WERI-Rb-1 (cell line): ENCODE results near the gene OSBPL10.

ENCODE experiments used
- DNase-seq: peaks from one replicate; pipeline ENCODE4 v3.0.0-alpha.2; 2020
- H3K27ac ChIP-seq: fragments of 250-450 bp; sonication (Bioruptor Pico); 2 replicates; pipeline ENCODE4 v1.5.1; 2020; ENCODE audit warnings: mild to moderate bottlenecking, moderate library complexity
- H3K27me3 ChIP-seq: fragments of 250-450 bp; sonication (Bioruptor Pico); 2 replicates; pipeline ENCODE4 v1.5.1; 2021; ENCODE audit warnings: mild to moderate bottlenecking, low read depth, moderate library complexity; ENCODE audit not compliant: insufficient read depth, severe bottlenecking
- H3K36me3 ChIP-seq: fragments of 250-450 bp; sonication (Bioruptor Pico); 2 replicates; pipeline ENCODE4 v1.5.1; 2020; ENCODE audit warnings: mild to moderate bottlenecking, moderate library complexity
- H3K4me3 ChIP-seq: 2 replicates; pipeline ENCODE4 v1.5.1; 2011; ENCODE audit warnings: low read depth, mild to moderate bottlenecking, control low read depth, low read length
- H3K9me3 ChIP-seq: fragments of 250-450 bp; sonication (Bioruptor Pico); 2 replicates; pipeline ENCODE4 v1.5.1; 2021; ENCODE audit warnings: mild to moderate bottlenecking, moderate library complexity; ENCODE audit not compliant: severe bottlenecking
- CTCF ChIP-seq: IDR thresholded peaks from 2 replicates; pipeline ENCODE4 v1.5.1; 2011; ENCODE audit warnings: low read depth, mild to moderate bottlenecking, control low read depth, inconsistent platforms, low read length

OSBPL10 gene

GRCh38 chr3:31968927-31969418 lies 12.1 kb downstream of the OSBPL10 start:
- Histone ChIP-seq H3K9me3 (no peaks in the 10 kb centered on the region), H3K27ac (no peak overlapping the region), H3K36me3 (no peaks in the 10 kb centered on the region), H3K27me3 (no peaks in the 10 kb centered on the region), H3K4me3 (no peak overlapping the region)
- no peak for DNase-seq
- no peak for TF ChIP-seq CTCF

DNA sequence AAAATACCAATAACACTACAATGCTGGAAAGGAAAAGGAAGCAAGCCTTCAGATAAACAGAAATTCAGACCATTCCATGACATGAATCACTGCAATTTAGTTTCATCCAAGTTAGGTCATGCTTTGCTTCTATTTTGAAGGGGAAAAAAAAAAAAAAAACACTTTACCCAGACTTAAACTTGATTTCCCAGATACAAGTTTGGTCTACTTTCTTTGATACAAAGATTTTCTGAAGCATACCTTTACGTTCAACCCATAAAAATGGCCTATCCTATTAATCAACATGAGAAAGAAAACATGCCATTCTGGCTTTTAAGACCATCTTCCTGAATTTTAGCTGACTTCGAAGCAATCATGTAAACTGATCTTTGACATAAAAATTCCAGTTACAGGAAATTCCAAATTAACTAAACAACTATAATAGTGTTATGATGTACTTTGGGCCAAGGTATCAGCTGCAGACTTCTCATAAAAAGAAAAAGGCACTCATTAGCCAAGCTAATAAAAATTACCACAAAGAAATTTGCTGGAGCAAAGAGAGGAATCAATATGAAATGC lies 12.6 kb downstream of the OSBPL10 start:
- Histone ChIP-seq H3K27me3 (no peaks in the 10 kb centered on the region), H3K9me3 (no peaks in the 10 kb centered on the region), H3K4me3 (no peak overlapping the region), H3K36me3 (no peaks in the 10 kb centered on the region), H3K27ac (no peak overlapping the region)
- no peak for DNase-seq
- TF ChIP-seq CTCF, result no peak

DNA sequence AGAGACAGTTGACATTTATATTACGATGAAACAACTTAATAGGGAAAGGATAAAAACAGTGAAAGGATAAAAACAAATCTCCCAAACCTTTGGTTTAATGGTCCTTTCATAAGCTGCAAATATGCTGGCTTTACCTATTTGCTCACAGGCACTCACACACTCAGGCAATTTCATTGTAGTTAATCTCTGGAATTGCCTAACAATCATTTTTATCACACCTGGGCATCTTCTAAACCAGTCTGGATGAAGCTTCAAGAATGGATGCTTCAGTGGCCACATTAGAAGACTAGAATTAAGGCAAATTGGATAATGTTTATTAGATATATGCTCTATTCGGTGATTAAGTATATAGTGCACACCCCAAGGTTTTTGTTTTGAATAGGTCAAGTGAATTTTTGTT lies 13.5 kb downstream of the OSBPL10 start:
- Histone ChIP-seq H3K27me3 (no peaks in the 10 kb centered on the region), H3K27ac (no peak overlapping the region), H3K4me3 (no peak overlapping the region), H3K36me3 (no peaks in the 10 kb centered on the region), H3K9me3 (no peaks in the 10 kb centered on the region)
- TF ChIP-seq CTCF, result no peak
- DNase-seq, result no peak

DNA sequence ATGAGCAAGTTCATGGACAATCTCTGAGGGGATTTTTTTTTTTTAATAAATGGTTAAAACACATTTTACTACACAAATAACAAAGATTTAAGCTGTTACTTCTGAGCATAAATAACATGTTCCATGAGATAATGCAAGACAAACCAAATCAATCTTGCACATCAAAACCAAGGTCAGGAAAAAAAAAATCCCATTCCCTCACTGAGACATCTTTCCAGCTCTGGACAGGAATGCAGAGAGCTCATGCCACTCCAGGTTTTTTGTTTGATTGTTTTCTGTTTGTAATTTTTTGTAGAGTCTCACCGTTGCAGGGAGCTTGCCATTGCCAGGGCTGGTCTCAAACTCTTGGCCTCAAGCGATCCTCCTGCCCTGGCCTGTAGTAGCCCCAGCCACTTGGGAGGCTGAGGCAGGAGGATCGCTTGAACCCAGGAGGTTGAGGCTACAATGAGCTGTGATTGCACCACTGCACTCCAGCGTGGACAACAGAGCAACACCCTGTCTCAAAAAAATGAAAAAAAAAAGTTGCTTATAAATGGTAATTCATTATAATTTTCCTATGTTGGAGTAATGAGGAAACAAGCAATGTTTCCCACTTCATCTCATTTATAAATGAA lies 14.0 kb downstream of the OSBPL10 start:
- Histone ChIP-seq H3K36me3 (no peaks in the 10 kb centered on the region), H3K9me3 (no peaks in the 10 kb centered on the region), H3K27me3 (no peaks in the 10 kb centered on the region), H3K27ac (no peak overlapping the region), H3K4me3 (no peak overlapping the region)
- TF ChIP-seq CTCF, result no peak
- no peak for DNase-seq

DNA sequence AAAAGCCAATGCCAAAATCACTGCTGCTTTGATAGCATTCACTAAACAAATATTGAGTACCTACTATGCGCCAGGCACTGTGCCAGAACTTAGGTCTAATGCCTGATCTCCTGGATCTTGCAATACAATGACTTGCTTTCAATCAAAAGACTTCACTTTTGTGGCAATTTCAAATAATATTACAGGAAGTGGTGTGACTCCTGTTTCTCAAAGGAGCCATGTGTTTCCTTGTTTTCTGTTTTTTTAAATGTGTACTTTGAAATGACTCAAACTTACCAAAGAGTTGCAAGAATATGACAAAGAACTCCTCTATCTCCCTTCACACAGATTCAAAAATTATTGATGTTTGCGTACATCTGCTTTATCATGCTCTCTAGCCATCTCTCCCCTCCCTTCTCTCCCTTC lies 18.3 kb downstream of the OSBPL10 start:
- no peak for DNase-seq
- no peak overlapping the region for H3K27ac ChIP-seq

More for the DNA sequence above, 18.3 kb downstream of the OSBPL10 start:
- no peaks in the 10 kb centered on the region for H3K27me3 ChIP-seq
- H3K36me3 ChIP-seq, result no peaks in the 10 kb centered on the region
- no peak for TF ChIP-seq CTCF
- H3K4me3 ChIP-seq, result no peak overlapping the region
- H3K9me3 ChIP-seq, result no peaks in the 10 kb centered on the region
